HG02588 (cell line): ENCODE measurements around the gene ZHX3.

Experiments
- ATAC-seq: cut with Tn5 transposase; IDR thresholded peaks from one replicate; pipeline ENCODE4 v1.9.1; 2021; ENCODE audit warnings: mild to moderate bottlenecking, moderate library complexity; ENCODE audit not compliant: unreplicated experiment

ZHX3 gene

GRCh38 chr20:41317546-41318270, at the start of gene ZHX3:
TSS of gene ZHX3 (minus strand) at chr20:41317731. CDS start at chr20:41204916, 112,815 bp downstream.
- peak; percentile 96 for ATAC-seq

DNA sequence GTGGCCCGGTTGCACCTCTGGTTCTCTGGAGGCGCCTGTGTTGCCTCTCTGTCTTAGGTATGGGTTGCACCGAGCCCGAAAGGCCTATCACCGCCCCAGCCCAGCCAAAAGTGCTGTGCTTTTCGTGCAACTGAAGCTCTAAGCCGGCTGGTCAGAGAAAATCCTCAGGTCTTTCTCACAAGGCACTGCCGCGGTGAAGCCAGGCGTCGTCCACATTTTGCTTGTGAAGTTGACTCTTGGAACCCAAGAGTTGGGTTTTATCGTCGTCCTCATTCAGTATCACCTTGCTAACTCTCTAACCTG, 49.8 kb upstream of the ZHX3 start:
- ATAC-seq = no peak

DNA sequence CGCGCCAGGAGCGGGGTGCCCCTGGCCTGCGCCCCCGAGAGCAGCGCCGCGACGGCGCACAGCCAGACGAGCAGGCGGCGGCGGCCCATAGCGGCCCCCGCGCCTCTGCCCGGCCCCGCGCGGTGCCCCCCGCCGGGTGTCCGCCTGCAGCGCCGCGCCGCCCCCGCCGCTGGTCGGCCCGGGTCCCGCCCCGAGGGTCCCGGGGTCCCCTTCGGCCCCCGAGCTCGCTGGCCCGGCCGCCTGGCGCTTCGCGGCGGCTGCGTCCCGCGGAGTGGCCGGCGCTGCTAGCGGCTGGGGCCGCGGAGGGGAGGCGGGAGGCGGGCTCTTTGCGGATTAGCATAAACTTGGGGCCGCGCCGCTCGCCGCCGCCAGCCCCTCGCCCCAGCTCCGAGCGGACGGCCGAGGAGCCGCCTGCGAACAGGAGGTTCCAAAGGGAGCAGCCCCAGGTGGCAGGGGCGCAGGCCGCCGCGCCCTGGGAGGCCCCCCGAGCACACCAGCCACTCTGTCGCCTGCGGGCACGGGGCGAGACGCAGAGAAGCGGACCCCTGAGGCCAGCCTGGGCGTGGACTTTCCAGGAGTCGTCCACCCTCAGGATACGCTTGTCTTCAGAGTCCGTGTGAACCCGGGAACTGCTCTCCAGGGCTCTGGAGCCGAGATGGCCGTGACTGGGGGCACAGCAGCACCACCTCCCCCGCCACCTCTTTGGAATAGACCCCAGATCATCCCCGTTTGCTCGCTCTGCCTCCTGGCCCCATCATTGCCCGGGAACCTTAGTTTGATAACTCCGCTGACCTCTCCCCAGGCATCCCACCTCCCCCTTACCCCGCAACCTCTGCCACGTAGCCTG, 49.2 kb upstream of the ZHX3 start, which contains the start of gene EMILIN3:
TSS of gene EMILIN3 (minus strand) at position 273 of the 847 bp plus-strand sequence. CDS start at position 89, 184 bp downstream.
- no peak for ATAC-seq

DNA sequence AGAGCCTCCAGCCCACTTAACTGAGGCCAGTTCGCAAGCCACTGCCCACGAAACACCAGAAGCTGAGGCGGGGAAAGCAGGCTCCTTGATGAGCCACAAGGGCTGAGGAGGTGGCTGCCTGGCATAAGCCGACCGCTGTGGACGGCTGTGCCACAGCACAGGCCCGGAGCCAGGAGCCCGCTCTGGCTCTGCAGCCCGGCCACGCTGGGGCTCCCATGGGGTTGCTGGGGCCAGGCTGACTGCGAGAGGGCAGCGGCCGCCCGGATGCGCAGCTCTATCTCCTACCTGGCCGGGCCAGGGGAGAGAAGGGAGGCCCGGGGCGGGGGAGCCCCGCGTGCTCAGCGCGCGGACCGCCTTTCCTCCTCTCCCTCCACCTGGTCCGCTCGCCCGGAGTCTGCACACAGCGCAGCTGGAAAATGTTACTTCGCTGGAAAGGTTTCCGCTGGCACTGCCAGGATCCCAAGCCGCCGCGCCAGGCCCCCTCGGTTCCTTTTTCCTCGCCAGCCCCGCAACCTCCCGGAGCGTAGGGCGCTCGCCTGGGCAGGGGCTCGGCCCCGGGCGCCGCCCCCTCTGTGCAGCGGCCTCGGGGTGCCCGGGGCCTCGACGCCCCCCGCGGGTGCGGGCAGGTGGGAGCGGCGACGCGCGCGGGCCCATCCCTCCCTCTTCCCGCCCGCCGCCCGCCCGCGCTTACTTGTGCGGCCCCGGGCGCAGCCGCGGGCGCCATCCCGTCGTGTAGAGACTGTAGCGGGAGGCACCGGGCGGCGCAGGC, 48.4 kb upstream of the ZHX3 start:
- no peak for ATAC-seq

DNA sequence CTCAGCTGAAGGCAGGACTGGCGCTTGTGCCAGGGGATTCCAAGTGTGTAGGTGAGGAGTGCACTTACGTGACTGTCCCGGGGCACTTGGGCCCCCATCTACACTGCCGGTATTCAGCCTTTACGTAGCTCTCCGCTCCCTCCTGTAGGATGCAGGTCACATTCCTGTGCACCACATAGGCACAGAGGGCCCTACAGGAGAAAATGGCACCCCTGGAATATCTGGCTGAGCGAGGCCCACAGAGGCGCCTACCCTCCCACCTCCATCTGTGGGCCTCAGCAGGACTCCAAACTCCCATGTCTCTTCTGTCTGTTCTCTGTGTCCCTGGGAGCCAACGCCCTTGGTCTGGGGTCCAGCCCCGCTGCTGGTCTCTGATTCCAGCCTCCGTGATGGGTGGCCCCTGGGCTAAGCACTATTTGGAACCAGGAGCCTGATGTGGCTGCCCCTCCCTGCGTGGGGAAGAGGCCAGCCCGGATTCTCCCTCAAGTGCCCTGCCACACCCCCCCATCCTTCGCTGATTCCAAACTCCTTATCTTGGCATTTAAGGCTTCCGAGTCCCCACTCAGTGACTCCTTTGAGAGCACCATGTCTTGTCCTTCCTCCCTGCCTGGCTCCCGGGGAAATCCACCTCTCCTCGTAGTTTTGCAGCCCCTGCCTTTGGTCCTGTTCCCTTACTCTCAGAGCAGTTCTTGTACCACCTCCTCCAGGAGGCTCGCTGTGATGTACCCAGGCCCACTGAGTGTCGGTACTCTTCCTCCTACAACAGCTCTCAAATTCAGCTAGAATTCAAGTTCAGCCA, 47.6 kb upstream of the ZHX3 start:
- ATAC-seq = no peak

DNA sequence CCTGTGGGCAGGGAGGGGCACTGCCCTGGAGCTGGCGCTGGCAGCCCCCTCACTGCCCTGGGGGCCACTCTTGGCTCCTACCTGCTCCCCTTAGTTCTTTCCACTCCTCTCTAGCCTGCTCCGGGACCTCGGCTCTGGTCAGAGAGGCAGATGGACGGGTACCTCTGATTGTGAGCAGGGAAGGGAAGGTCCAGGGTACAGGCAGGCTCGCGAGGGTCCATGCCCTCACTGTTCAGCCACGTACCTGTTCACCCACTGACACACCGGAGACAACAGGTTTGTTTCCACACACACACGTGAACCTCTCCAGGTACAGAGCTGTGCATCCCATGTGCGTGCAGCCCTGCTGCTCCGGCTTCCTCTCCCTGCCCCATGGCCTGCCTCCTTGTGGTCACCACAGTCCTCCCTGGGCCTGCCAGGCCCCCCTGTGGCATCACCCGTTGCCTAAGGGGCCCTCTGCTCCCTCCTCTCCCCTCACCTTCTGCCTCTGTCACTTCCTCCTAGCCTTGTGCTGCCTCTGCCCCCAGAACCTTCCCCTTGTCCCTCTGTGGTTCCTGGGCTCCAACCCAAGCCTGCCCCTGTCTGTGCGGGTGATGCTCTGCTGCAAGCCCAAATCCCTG, 46.8 kb upstream of the ZHX3 start:
- ATAC-seq = no peak

DNA sequence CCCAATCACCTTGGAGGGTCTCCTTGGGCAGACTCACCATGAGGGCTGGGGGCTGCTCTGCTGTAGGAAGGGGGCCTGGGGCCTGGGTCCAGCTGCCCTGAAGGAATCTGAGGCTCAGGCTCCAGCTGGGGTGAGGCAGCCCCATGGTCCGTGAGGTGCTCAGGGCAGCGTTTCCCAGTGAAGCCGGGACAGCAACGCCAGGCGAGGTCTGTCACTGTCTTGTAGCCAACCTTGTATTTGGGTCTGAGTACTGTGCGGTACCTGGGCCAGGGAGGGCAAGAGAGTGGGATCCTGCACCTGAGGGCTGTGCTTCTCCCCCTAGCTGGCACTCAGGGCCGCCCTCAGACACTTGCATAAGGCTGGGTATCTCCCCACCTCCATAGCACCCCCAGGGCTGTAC, 46.1 kb upstream of the ZHX3 start:
- ATAC-seq = no peak

DNA sequence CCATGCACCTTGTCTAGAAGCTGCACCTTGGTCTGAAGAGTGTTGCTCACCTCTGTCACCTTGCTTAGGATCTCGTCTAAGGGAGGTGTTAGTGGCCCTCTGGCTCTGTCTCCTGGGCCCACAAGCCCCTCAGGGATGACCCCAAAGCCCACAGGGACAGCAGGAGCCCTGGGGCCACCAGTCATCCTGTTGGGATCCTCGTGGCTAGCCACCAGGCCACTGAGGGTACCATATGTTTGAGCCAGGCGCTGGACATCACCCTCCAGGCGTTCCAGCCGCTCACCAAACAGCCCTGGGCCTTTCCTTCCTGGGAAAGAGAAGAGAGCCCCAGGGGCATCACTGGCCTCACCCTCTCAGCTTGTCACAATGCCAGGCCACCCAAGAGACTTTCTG, 45.2 kb upstream of the ZHX3 start:
- no peak for ATAC-seq

GRCh38 chr20:41361757-41362747, 44.5 kb upstream of the ZHX3 start:
- ATAC-seq = no peak

GRCh38 chr20:41360831-41361756, 43.6 kb upstream of the ZHX3 start:
- no peak for ATAC-seq

DNA sequence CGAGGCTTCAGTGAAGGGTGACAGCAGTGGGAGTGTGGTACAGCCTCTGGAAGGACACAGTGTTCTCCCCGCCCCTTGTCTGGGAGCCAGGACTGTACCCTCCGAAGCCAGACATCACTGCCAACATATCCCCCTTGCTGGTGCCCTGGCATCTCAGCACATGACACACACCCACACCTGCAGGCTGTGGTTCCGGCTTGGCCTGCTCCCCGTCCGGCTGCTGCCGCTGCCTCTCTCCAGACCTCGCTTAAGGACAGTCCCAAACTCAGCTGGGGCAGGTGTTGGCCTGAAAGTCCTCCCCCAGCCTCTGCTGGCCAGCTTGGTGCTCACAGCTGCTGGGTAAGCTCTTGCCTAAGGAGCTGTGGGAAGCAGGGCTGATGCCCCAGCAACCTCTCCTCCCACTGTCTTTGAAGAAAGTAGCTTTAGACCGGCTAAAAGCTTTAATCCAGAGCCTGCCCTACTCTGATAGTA, 42.0 kb upstream of the ZHX3 start:
- no peak for ATAC-seq

DNA sequence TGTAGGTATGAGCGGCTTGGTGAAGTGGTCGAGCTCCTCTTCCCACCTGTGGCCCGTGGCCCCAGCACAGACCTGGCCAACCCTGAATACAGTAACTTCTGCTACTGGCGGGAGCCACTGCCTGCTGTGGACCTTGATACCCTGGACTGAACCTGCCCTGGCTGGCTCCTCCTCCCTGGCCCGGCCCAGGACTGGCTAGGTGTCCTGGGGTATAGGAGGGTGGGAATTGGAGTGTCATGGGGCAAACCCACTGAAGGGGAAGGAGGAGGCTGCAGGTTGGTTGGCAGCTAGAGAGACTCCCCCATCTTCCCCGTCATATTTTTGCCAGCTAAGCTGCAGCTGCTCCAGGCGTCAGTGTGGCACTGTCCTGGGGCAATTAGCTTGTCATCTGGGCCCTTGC, 41.2 kb upstream of the ZHX3 start:
- ATAC-seq = no peak

DNA sequence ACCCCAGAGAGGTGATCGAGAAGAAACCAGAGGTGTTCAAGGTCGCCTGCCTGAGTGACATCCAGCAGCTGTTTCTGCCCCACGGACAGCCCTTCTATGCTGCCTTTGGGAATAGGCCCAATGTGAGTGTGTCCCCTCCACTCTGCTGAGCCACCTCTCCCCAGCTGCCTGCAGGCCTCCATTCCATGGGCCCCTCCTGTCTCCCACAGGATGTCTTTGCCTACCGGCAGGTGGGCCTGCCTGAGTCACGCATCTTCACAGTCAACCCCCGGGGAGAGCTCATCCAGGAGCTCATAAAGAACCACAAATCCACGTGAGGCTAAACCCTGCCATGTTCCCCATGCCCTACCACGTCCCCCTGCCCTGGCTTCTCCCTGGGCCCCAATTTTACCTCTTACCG, 40.7 kb upstream of the ZHX3 start:
- no peak for ATAC-seq

DNA sequence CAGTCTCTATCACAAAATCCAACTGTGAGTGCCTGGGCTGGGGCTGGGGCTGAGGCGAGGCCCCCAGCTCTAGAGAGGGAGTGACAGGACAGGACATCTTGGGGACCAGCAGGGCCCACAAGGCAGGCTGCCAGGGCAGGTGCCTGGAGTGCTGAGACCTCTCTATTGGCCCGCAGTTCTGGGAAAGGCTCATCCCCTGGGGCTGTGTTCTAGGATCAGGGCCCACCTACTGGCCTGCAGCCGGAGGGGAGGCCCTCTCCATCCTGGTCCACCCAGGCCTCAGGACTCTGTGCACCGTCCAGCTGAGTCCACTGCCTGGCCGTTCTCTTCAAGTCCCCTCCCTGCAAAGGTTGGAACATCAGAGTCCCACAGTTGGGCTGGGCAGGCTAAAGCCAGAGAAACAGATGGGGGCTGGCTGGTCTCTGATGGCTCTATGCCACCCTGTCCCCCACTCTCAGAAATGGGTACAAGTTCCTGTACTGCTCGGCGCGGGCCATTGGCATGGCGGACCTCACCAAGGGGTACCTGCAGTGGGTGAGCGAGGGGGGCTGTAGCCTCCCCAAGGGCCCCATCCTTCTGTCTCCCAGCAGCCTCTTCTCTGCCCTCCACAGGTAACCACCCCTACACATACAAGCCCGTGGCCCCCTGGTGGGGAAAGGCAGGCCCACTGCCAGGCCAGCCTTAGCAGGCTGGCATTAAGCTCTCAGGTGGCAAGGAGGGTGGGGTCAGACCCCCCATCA, 40.1 kb upstream of the ZHX3 start:
- ATAC-seq = no peak

GRCh38 chr20:41356951-41357350, 39.4 kb upstream of the ZHX3 start:
- ATAC-seq = no peak

GRCh38 chr20:41355598-41356203, 38.2 kb upstream of the ZHX3 start:
- ATAC-seq = no peak

- no peak for ATAC-seq
Measured at GRCh38 chr20:41355192-41355591, 37.7 kb upstream of the ZHX3 start.
